Lower leg skin (tissue), 3 donors: ENCODE data around the gene AKAP8L.

Experiments
- POLR2A ChIP-seq, 2 donors: fragments of 450-650 bp; IDR thresholded peaks; one replicate each; pipeline ENCODE4 v1.6.1; 2016 to 2017; ENCODE audit warnings: antibody characterized with exemption in 2 of 2, mild to moderate bottlenecking in 1 of 2, moderate library complexity in 1 of 2
- TF ChIP-seq, protein P1 (sequence below), 3 donors: fragments of 450-650 bp; IDR thresholded peaks; one replicate each; pipeline ENCODE4 v1.5.1; 2016; ENCODE audit warnings: antibody characterized with exemption in 3 of 3, mild to moderate bottlenecking in 3 of 3, moderate library complexity in 2 of 3

DNA sequence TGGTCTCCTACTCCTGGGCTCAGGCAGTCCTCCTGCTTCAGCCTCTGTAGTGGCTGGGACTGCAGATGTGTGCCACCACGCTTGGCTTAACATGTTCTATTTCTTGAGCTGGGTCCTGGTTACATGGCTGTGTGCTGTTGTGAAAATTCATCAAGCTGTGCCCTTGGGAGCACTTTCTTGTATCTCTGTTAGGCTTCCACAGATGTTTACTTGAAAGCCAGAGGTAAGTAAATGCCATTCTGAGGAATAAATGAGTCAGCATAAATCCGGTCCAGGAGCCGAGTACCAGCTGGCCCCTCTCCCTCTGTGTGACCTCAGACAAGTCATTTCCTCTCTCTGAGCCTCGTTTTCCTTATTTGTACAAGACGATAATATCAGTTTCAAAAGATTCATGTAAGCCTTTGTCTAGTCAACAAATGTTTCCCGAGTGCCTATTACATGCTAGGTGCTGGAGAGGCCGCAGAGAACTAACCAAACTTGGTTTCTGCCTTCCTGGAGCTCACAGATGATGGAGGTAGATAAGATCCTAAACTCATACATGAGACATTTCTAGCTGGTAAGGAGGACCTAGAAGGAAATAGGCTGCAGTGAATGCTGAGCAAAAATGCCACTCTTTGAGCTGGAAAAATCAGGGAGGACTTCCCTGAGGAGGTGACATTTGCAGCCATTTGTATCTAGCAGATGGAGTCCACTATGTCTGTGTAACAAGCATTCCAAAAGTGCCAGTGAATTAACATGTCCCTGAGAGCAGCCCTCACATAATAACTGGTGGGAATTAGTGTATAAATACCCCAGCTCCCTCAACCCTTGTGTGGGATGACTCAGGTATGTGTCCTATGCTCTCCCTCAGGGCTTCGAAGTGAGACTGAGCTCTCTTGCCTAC is 48.3 kb upstream of the AKAP8L start:
- TF ChIP-seq, protein P1, sequence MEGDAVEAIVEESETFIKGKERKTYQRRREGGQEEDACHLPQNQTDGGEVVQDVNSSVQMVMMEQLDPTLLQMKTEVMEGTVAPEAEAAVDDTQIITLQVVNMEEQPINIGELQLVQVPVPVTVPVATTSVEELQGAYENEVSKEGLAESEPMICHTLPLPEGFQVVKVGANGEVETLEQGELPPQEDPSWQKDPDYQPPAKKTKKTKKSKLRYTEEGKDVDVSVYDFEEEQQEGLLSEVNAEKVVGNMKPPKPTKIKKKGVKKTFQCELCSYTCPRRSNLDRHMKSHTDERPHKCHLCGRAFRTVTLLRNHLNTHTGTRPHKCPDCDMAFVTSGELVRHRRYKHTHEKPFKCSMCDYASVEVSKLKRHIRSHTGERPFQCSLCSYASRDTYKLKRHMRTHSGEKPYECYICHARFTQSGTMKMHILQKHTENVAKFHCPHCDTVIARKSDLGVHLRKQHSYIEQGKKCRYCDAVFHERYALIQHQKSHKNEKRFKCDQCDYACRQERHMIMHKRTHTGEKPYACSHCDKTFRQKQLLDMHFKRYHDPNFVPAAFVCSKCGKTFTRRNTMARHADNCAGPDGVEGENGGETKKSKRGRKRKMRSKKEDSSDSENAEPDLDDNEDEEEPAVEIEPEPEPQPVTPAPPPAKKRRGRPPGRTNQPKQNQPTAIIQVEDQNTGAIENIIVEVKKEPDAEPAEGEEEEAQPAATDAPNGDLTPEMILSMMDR (IDR thresholded peaks at IDR 0.05), result no peak
- no peak for TF ChIP-seq POLR2A (IDR thresholded peaks at IDR 0.05)
